SK-N-SH (cell line): ENCODE measurements around the gene ATCAY.
"Not testable (repeated sequence)": the region's sequence is repeated elsewhere in the genome, so short reads cannot be mapped to it uniquely, and the experiment has no call there.

Experiments
- CTCF ChIP-seq: fragments of 200-600 bp; sonication (generic); IDR thresholded peaks from 2 replicates; pipeline ENCODE4 v1.6.1; 2017; ENCODE audit warnings: antibody characterized with exemption, mild to moderate bottlenecking, moderate library complexity
- MAX ChIP-seq: IDR thresholded peaks from 2 replicates; pipeline ENCODE4 v1.4.0; 2012; ENCODE audit warnings: low read depth
- POLR2AphosphoS5 ChIP-seq: IDR thresholded peaks from 2 replicates; pipeline ENCODE4 v1.6.1; 2012; ENCODE audit warnings: low read depth, low read length

- not testable (repeated sequence) for TF ChIP-seq POLR2AphosphoS5, CTCF, MAX
Measured at GRCh38 chr19:3894959-3895358, 14.5 kb downstream of the ATCAY start.
